ENCODE results near the gene RABGAP1L. TPM values are rescaled to one million over a fixed set of nuclear protein-coding genes. Genes with fewer than 3 reads are reported as not detected.
A peak's percentile ranks its signal among the peaks of the same experiment; 100 is the strongest.
"Not testable (repeated sequence)": the region's sequence is repeated elsewhere in the genome, so short reads cannot be mapped to it uniquely, and the experiment has no call there.

RABGAP1L gene
- total RNA-seq, 1 experiment from 2014 or later, result 18.7 TPM

DNA sequence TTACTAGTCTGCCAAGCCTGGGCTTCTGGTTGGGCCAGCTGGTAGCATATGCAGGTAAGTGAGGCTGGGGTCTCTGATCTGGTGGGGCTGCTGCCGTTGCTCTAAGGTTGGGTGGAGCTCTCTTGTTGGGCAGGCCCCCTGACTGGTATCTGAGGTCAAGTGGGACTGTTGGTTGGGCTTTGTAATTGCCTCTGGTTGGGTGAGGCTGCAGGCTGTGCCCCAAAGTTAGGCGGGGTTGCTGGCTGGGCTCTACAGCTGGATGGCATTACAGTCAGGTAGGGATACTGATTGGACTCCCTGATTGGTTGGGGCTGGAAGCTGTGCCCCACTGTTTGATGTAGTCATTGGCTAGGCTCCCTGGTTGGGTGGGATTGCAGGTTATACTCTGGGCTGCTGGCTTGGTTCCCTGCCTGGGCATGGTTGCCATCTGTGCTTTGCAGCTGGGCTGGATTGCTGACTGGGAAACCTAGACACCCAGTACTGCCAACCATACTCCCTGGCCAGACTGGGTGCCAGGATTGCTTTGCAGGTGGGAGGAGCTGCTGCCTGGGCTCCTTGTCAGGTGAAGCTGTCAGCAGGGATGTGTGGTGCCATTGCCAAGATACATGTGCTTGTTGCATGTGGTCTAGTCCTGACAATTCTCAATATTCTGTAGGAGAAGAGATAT is 130.5 kb downstream of the RABGAP1L start:
- DNase-seq (ENCODE audit: low read depth), result no peak

GRCh38 chr1:174291059-174291458 is 131.7 kb downstream of the RABGAP1L start:
- no peak for DNase-seq (ENCODE audit: low read depth)

- DNase-seq (ENCODE audit: low read depth), result no peak
Observed at GRCh38 chr1:174296309-174296708, 137.0 kb downstream of the RABGAP1L start.

- DNase-seq (ENCODE audit: low read depth), result no peak
Observed at GRCh38 chr1:174297351-174297750, 138.0 kb downstream of the RABGAP1L start.

DNA sequence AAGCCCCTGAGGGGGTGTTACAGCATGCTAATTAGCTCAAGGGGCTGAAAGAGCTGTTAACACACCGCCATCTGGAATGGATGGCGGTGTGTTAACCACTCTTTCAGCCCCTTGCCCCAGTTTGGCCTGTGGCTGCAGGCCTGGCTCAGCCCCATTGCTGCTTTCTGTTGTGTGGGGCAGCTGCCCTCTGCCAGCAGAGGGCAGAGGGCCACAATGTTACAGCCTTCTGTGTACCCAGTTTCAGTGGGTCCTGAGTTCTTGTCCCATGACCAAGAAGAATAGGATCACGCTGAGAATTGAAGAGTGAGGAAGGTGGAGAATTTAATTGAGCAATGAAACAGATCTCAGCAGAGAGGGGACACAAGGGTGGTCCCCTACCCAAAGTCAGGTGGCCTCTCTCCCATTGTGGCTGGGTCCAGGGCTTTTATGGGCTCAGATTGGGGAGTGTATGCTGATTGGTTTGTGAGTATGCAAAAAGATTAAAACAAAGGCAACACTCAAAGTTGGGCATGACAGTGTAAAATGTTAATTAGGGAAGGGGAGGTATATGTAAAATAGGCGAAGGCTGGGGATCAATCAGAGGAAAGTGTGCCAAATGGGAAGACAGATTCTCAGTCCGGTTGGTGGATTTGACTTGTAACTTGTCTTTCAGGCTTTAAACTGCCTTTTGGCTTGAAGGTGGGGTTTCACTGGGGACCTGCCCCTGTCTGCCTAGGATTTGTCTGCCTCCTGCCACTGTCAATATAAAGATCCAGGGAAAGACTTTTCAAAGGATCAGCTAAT is 142.2 kb downstream of the RABGAP1L start:
- DNase-seq (ENCODE audit: low read depth), result no peak

DNA sequence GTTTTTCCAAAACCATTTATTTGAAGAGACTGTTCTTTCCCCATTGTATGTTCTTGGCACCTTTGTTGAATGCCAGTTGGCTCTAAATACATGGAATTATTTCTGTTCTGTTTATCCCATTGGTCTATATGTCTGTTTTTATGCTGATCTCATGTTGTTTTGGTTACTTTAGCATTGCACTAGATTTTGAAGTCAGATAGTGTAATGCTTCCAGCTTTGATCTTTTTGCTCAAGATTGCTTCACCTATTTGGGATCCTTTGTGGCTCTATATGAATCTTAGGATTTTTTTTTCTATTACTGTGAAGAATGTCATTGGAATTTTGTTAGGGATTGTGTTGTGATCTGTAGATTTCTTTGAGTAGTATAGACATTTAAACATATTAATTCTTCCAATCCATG is 149.3 kb downstream of the RABGAP1L start:
- no peak for DNase-seq (ENCODE audit: low read depth)

GRCh38 chr1:174309490-174309889 is 150.2 kb downstream of the RABGAP1L start:
- no peak for DNase-seq (ENCODE audit: low read depth)

DNA sequence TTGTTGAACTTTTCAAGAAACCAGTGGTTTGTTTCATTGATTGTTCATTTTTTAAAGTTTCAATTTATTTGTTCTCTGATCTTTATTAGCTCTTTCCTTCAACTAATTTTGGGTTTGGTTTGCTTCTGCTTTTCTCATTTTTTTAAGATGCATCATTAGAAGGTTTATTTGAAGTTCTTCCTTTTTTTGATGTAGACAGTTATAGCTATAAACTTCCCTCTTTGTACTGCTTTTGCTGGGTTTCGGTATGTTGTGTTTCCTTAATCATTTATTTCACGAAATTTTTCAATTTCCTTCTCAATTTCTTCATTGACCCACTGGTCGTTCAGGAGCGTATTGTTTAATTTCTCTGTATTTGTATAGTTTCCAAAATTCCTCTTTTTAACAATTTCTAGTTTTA is 155.1 kb downstream of the RABGAP1L start:
- no peak for DNase-seq (ENCODE audit: low read depth)

GRCh38 chr1:174315239-174315638 is 155.9 kb downstream of the RABGAP1L start:
- DNase-seq (ENCODE audit: low read depth), result no peak

DNA sequence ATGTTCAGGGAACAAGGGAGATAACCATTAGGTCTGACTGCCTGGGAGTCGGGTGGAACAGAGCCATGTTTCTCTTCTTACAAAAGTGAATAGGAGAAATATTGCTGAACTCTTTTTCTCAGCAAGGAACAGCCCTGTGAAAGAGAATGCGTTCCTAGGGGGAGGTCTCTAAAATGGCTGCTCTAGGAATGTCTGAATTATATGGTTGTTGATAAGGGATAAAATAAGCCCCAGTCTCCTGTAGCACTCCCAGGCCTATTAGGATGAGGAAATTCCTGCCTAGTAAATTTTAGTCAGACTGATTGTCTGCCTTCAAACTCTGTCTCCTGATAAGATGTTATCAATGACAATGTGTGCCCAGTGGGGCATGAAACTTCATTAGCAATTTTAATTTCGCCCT is 161.6 kb downstream of the RABGAP1L start:
- DNase-seq (ENCODE audit: low read depth), result not testable (repeated sequence)

- no peak for DNase-seq (ENCODE audit: low read depth)
Observed at GRCh38 chr1:174322202-174322862, 163.0 kb downstream of the RABGAP1L start.

DNA sequence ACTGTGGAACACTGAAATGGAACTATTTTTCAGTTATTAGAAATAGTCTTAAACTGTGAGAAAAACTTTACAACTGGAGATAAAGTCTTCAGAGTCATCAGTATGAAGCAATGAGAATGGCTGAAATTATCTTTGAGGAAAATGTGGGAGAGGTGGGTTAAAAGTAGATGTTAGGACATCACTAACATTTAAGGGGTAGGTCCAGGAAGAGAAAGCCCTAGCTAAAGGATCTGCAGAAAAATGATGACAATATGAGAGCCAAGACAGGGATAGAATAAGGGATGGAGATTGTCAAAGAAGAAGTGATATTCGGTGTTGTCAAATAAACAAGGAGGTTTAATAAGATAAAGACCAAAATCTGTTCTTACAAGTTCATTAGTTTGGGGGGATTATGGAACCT is 165.2 kb downstream of the RABGAP1L start:
- no peak for DNase-seq (ENCODE audit: low read depth)

- DNase-seq (ENCODE audit: low read depth), result no peak
Observed at GRCh38 chr1:174324939-174325338, 165.6 kb downstream of the RABGAP1L start.

DNA sequence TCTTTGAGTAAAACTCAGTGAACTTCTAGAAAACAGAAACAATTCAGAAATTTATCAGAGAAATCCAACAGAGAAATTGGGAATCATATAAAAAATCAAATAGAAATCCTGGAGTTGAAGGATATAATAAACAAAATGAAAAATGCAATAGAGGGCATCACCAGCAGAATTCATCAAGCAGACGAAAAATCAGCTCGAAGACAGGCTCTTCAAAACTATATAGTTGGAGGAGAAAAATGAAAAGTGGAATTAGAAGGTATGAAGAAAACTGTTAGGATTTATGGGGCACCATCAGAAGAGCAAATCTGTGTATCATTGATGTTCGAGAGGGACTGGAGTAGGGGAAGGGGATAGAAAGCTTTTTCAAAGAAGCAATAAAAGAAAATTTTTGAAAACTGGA is 167.0 kb downstream of the RABGAP1L start:
- DNase-seq (ENCODE audit: low read depth), result no peak

DNA sequence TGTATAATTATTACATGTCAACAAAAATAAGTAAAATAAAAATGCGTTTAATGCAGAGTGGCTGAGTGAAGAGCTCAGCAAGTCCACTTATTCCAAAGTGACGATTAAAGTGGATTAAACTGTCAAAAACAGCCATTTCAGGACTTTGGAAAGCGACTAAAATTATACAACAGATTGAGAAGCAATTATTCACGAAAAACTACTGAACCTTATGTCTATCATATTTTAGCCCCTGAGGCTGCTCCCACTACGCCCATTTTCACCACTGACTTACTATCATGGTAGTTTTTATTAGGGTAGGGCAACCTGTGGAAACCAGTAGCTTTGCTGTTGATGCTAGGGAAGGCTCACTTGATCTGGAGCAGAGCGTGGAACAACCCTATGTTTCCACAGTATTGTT is 174.1 kb downstream of the RABGAP1L start:
- DNase-seq (ENCODE audit: low read depth), result no peak

DNA sequence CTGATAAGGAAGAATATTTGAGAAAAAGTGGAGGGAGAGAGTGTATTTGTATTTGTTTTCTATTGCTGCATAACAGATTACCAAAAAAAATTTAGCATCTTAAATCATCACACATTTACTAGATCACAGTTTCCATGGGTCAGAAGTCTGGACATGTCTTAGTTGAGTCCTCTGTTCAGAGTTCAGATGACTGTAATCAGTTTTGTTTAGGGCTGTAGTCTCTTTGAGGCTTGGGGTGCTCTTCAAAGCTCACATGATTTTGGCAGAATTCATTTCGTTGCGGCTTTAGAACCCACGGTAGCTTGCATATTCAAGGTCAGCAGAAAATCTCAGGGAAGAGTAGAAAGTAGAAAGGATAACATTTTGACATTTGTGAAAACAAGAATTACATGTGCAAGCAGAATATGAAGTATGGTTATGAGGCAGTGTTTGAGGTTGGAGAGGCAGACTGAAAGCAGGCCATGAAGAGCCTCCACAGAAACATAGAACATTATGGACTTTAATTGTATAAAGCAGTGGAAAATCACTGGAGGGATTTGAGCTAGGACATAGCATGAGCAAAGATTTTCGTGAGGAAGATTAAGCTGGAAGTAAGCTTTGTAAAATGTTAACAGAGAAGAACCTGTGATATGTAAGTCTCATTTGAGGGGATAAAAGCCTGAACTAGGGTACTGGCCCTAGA is 177.8 kb downstream of the RABGAP1L start:
- no peak for DNase-seq (ENCODE audit: low read depth)

DNA sequence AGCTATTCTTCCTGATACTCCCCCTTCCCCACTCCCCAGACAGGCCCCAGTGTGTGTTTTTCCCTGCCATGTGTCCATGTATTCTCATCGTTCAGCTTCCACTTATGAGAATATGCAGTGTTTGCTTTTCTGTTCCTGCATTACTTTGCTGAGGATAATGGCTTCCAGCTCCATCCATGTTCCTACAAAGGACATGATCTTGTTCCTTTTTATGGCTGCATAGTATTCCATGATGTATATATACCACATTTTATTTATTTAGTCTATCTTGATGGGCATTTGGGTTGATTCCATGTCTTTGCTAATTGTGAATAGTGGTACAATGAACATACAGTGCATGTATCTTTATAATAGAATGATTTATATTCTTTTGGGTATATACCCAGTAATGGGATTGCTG is 181.1 kb downstream of the RABGAP1L start:
- not testable (repeated sequence) for DNase-seq (ENCODE audit: low read depth)

DNA sequence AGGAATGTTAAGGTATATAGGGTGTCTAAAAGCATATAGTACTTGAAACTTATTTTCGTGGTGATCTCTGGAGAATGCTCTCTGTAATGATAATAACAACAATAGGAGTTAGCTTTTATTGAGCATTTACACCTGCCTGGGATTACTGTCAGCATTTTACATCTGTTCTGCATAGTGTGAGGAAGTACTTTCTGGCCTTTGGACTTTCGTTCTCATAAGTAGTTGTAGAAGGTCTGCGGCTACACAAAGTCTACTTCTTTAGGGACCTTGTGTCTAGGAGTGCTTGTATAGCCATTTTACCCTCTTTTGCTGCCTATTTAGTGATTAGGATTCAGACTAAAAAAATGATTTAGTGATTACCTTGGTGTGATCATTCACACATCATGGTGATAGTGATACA is 184.8 kb downstream of the RABGAP1L start:
- DNase-seq (ENCODE audit: low read depth), result no peak

DNA sequence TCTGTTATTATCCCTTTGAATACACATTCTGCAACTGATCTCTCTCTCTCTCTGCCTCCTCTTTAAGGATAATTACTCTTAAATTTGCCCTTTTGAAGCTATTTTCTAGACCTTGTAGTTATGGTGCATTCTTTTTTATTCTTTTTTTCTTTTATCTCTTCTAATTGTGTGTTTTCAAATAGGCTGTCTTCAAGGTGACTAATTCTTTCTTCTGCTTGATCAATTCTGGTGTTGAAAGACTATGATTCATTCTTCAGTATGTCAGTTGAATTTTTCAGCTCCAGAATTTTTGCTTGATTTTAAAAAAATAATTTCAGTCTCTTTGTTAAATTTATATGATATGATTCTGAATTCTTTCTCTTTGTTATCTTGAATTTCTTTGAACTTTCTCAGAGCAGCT is 192.8 kb downstream of the RABGAP1L start:
- peak; percentile 8 for DNase-seq (ENCODE audit: low read depth)

- no peak for DNase-seq (ENCODE audit: low read depth)
Observed at GRCh38 chr1:174352883-174353608, 193.7 kb downstream of the RABGAP1L start.

GRCh38 chr1:174358344-174358743 is 199.0 kb downstream of the RABGAP1L start:
- peak; percentile 13 for DNase-seq (ENCODE audit: low read depth)

Data from M059J (cell line).